ENCODE results near the gene GLG1.

DNA sequence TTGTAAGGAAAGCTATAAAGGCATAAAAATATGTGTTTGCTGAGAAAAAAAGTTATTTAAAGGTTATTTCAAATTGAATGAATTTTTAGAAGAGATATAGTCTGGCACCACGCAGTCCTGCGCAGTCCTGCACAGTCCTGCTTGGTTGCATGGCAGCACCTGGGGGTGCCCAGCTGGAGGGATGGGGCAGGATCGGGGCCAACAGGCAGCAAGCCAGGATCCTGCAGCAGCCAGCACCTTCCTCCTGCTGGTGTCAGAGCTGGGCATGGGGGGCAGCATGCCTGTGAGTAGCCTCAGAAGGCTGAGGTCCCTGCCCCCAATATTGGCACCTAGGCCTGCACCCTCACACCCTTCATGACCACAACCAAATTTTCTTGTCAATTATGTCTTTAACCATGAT is 46.0 kb downstream of the GLG1 start:
- TF ChIP-seq TCF12 (IDR thresholded peaks at IDR 0.05; ENCODE audit: low read depth) (no peak), RAD21 (IDR thresholded peaks at IDR 0.05; ENCODE audit: low read depth) (no peak), EP300 (IDR thresholded peaks at IDR 0.05; ENCODE audit: borderline replicate concordance) (no peak), TAF1 (IDR thresholded peaks at IDR 0.05; ENCODE audit: low read depth) (no peak), FOXM1 (IDR thresholded peaks at IDR 0.05; ENCODE audit: borderline replicate concordance, low read depth) (no peak), CREB1 (IDR thresholded peaks at IDR 0.05; ENCODE audit: low read depth) (no peak), ZBTB7A (IDR thresholded peaks at IDR 0.05; ENCODE audit: low read depth) (no peak)
- TF ChIP-seq, protein P1, sequence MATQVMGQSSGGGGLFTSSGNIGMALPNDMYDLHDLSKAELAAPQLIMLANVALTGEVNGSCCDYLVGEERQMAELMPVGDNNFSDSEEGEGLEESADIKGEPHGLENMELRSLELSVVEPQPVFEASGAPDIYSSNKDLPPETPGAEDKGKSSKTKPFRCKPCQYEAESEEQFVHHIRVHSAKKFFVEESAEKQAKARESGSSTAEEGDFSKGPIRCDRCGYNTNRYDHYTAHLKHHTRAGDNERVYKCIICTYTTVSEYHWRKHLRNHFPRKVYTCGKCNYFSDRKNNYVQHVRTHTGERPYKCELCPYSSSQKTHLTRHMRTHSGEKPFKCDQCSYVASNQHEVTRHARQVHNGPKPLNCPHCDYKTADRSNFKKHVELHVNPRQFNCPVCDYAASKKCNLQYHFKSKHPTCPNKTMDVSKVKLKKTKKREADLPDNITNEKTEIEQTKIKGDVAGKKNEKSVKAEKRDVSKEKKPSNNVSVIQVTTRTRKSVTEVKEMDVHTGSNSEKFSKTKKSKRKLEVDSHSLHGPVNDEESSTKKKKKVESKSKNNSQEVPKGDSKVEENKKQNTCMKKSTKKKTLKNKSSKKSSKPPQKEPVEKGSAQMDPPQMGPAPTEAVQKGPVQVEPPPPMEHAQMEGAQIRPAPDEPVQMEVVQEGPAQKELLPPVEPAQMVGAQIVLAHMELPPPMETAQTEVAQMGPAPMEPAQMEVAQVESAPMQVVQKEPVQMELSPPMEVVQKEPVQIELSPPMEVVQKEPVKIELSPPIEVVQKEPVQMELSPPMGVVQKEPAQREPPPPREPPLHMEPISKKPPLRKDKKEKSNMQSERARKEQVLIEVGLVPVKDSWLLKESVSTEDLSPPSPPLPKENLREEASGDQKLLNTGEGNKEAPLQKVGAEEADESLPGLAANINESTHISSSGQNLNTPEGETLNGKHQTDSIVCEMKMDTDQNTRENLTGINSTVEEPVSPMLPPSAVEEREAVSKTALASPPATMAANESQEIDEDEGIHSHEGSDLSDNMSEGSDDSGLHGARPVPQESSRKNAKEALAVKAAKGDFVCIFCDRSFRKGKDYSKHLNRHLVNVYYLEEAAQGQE (IDR thresholded peaks at IDR 0.05; ENCODE audit: low read depth), result no peak
